ENCODE data around the gene NECAB2.

Gene NECAB2

DNA sequence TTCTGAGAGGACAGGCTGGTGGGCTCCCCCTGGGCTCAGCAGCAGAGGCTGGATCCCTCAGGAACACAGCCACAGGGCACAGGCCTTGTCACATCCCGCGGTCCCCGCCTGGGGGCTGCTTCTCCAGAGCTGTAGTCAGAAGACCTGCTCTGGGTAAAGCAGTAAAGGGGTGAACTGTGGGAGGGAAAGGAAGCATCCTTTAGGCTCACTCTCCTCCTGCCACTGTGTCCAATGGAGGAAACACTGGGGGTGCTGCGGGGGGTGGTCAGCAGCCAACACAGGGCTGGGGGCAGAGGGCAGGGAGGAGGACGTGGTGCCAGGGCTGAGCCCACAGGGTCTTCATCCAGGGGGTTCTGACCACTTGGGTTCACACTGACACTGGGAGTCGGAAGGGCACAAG lies 79.6 kb downstream of the NECAB2 start:
- no peak for DNase-seq

DNA sequence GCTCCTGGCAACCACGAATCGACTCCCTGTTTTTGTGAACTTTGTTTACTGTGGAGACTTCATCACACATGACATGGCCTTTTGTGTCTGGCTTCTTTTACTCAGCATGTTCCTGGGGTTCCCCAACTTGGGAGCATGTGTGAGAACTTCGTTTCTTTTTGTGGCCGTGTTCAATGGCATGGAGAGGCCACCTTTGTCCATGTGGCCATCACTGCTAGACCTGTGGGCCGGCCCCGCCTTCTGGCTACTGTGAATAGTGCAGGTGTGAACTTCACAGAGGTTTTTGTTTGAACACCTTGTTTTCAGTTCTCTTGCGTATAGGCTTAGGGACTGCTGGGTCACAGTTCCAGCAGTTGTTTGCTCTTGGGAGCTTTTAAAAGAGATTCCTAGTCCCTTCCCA lies 80.2 kb downstream of the NECAB2 start:
- DNase-seq: no peak

DNA sequence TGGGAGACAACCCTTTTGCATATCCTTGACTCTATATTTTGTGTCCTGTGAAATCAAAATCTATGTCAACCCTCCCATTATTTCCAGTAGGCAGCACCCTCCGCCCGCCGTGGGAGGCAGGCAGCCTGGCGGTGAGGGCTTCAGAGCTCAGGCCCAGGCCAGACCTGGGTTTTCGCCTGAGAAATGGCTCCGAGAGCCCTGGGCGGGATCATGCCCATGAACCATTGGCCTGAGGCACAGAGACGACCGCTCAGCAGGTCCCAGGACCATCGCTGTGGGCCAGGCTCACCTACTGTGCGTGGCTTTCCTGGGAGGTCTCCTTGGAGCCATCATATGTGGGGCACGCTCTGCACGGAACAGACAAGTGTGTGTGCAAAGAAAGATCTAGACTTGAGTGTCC lies 80.8 kb downstream of the NECAB2 start:
- no peak for DNase-seq

DNA sequence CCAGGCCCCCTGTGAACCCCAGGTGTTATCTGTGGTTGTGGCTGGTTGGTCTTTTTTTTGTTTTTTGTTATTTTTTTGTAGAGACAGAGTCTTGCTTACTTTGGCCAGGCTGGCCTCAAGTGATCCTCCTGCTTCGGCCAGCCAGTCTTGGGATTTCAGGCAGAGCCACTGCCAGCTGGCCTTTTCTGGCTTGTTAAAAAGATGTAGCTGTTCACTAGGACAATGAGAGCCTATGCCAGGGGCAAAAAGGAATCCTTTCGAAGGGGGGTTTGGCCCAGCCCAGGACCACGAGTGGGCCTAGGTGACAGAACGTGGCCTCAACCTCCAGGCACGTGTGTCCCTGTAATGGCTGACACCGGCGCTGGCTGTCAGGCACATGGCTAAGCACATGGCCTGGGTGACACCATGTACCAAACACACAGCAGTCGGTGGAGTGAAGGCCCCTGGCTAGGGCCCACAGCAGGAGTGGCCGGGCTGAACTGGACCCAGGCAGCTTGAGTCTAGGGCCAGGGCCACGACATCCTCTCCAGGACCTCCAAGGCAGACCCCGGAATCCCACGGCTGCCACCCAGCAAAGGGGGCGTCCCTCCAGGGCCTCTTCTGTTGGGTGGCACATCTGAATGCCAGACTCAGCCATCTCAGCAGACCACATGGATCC lies 81.5 kb downstream of the NECAB2 start:
- no peak for DNase-seq

DNA sequence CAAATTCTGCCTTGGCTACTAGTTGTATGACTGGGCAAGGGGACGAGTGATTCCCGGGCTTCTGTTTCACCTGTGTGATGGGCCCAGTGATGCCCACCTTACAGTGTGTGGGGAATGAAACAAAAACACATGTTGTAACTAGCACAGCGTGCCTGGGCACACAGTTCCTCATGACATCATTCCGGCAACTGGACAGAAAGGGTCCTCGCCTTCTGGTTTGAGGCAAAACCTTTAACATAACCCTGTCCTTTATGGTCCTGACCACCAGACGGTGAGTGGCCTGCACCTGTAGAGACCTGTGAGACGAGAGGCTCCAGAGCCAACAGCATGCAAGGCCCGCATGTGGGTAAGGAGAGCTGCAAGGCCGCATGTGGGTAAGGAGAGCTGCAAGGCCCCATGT lies 82.3 kb downstream of the NECAB2 start:
- no peak for DNase-seq

DNA sequence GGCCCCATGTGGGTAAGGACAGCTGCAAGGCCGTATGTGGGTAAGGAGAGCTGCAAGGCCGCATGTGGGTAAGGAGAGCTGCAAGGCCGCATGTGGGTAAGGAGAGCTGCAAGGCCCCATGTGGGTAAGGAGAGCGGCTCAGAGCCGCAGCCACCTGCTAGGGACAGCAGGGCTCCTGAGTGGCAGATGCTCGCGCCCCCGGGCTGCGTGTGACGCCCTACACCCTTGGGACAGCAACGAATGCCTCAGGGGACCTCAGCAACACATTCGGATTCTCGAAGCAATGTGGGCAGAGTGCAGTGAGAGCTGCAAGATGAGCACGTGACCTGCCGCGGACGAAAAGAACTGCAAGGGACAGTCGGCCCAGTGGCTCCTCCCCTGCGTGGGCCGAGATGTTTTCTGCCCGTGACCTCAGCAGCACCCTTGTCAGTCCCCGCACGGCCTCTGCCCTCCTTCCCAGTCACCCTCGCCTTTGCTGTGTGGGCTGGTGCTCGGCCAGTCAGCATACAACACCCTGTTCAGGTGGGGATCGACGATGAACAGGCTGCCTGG lies 84.1 kb downstream of the NECAB2 start:
- no peak for DNase-seq
